Panc1 (cell line): Measurements from ENCODE around the gene ICA1.

ENCODE experiments used
- POLR2AphosphoS5 ChIP-seq: IDR thresholded peaks from 2 replicates; pipeline ENCODE4 v1.6.1; 2012; ENCODE audit warnings: mild to moderate bottlenecking, low read depth, low read length, moderate library complexity
- TF ChIP-seq, protein P1 (sequence below): fragments of 450-650 bp; IDR thresholded peaks from 2 replicates; pipeline ENCODE4 v1.5.1; 2017; ENCODE audit warnings: mild to moderate bottlenecking

GRCh38 chr7:8215648-8216333 lies 46.2 kb downstream of the ICA1 start:
- TF ChIP-seq, protein P1, sequence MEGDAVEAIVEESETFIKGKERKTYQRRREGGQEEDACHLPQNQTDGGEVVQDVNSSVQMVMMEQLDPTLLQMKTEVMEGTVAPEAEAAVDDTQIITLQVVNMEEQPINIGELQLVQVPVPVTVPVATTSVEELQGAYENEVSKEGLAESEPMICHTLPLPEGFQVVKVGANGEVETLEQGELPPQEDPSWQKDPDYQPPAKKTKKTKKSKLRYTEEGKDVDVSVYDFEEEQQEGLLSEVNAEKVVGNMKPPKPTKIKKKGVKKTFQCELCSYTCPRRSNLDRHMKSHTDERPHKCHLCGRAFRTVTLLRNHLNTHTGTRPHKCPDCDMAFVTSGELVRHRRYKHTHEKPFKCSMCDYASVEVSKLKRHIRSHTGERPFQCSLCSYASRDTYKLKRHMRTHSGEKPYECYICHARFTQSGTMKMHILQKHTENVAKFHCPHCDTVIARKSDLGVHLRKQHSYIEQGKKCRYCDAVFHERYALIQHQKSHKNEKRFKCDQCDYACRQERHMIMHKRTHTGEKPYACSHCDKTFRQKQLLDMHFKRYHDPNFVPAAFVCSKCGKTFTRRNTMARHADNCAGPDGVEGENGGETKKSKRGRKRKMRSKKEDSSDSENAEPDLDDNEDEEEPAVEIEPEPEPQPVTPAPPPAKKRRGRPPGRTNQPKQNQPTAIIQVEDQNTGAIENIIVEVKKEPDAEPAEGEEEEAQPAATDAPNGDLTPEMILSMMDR = 0 out of 2 replicates have a peak, but pooled peaks have one; percentile 3
- no peak for TF ChIP-seq POLR2AphosphoS5
